ENCODE data around the gene STOM.
A peak's percentile ranks its signal among the peaks of the same experiment; 100 is the strongest.

The STOM gene

GRCh38 chr9:121368745-121369144, 1.3 kb downstream of the STOM start:
- DNase-seq, result no peak

GRCh38 chr9:121368138-121368522, 1.9 kb downstream of the STOM start:
- no peak for DNase-seq

- DNase-seq, result no peak
Observed at GRCh38 chr9:121367306-121368137, 2.5 kb downstream of the STOM start.

GRCh38 chr9:121366611-121367192, 3.3 kb downstream of the STOM start:
- DNase-seq, result no peak

- DNase-seq, result no peak
Observed at GRCh38 chr9:121365564-121365963, 4.5 kb downstream of the STOM start.

GRCh38 chr9:121364886-121365285, 5.2 kb downstream of the STOM start:
- no peak for DNase-seq

GRCh38 chr9:121364077-121364476, 6.0 kb downstream of the STOM start:
- DNase-seq, result no peak

- no peak for DNase-seq
Observed at GRCh38 chr9:121363622-121363961, 6.5 kb downstream of the STOM start.

GRCh38 chr9:121362813-121363621, 7.0 kb downstream of the STOM start:
- DNase-seq, result no peak

GRCh38 chr9:121360601-121361374, 9.3 kb downstream of the STOM start:
- no peak for DNase-seq

GRCh38 chr9:121359351-121360294, 10.4 kb downstream of the STOM start:
- no peak for DNase-seq

GRCh38 chr9:121358751-121359150, 11.3 kb downstream of the STOM start:
- DNase-seq, result no peak

- DNase-seq, result no peak
Observed at GRCh38 chr9:121357011-121357410, 13.0 kb downstream of the STOM start.

GRCh38 chr9:121354762-121355161, 15.3 kb downstream of the STOM start:
- no peak for DNase-seq

GRCh38 chr9:121354141-121354540, 15.9 kb downstream of the STOM start:
- DNase-seq, result no peak

- DNase-seq, result peak; percentile 64
Observed at GRCh38 chr9:121353241-121354061, 16.6 kb downstream of the STOM start.

- DNase-seq, result no peak
Observed at GRCh38 chr9:121350993-121351561, 19.0 kb downstream of the STOM start.

- DNase-seq, result no peak
Observed at GRCh38 chr9:121350036-121350435, 20.0 kb downstream of the STOM start.

GRCh38 chr9:121349009-121349408, 21.0 kb downstream of the STOM start:
- DNase-seq, result no peak

GRCh38 chr9:121348221-121348620, 21.8 kb downstream of the STOM start:
- no peak for DNase-seq

- DNase-seq, result no peak
Observed at GRCh38 chr9:121345070-121345469, 25.0 kb downstream of the STOM start.

Measured in stimulated activated CD8-positive, alpha-beta memory T cell treated with anti-CD3 and anti-CD28 coated beads, Interleukin-4, amount 100 ng/mL, for 48 hours (primary cell).